Skeletal muscle tissue (tissue), 4 donors: ENCODE data around the gene MC1R. TPM values are rescaled to one million over a fixed set of nuclear protein-coding genes. Genes with fewer than 3 reads are reported as not detected.

Experiments
- H3K27ac ChIP-seq: one replicate; pipeline ENCODE4 v1.7.0; 2013; ENCODE audit warnings: mild to moderate bottlenecking, low read depth, low read length, inconsistent platforms
- H3K27me3 ChIP-seq, 3 donors: one replicate each; pipeline ENCODE4 v1.7.0; 2013; ENCODE audit warnings: low read length in 3 of 3; ENCODE audit not compliant: control insufficient read depth in 3 of 3, insufficient read depth in 3 of 3
- H3K36me3 ChIP-seq, 3 donors: one replicate each; pipeline ENCODE4 v1.7.0; 2013; ENCODE audit warnings: low read length in 3 of 3; ENCODE audit not compliant: control insufficient read depth in 3 of 3, insufficient read depth in 3 of 3
- H3K4me1 ChIP-seq, 3 donors: one replicate each; pipeline ENCODE4 v1.7.0; 2013; ENCODE audit warnings: low read length in 3 of 3, mild to moderate bottlenecking in 3 of 3; ENCODE audit not compliant: control insufficient read depth in 3 of 3, insufficient read depth in 3 of 3
- H3K4me3 ChIP-seq, 3 donors: one replicate each; pipeline ENCODE4 v1.7.0; 2013; ENCODE audit warnings: low read length in 3 of 3
- H3K9ac ChIP-seq, 3 donors: one replicate each; pipeline ENCODE4 v1.7.0; 2013; ENCODE audit warnings: low read length in 3 of 3, mild to moderate bottlenecking in 3 of 3, moderate library complexity in 2 of 3, low read depth in 1 of 3
- H3K9me3 ChIP-seq, 3 donors: one replicate each; pipeline ENCODE4 v1.7.0; 2013; ENCODE audit warnings: low read length in 3 of 3; ENCODE audit not compliant: control insufficient read depth in 3 of 3
- total RNA-seq: library from RNA; depleted of rRNA; stranded (reverse); fragments of >200 nt; gene quantifications from one replicate; pipeline ENCODE4 v1.2.3, GENCODE V29; 2014
- donor health status: Osteomylitis.

The MC1R gene
- total RNA-seq, 1 donor from 2014 or later: 0.52 TPM

GRCh38 chr16:89906140-89907025 lies 12.3 kb upstream of the MC1R start:
- Histone ChIP-seq H3K4me3 (no peak overlapping the region), H3K36me3 (peaks cover 39 to 49% (median 48%) of the 10 kb centered on the region in 3 donors), H3K27me3 (no peaks in the 10 kb centered on the region), H3K4me1 (peaks cover 0 to 5% (median 4%) of the 10 kb centered on the region in 3 donors), H3K27ac (no peak overlapping the region), H3K9me3 (no peaks in the 10 kb centered on the region), H3K9ac (no peak overlapping the region)

GRCh38 chr16:89907055-89907814 lies 11.4 kb upstream of the MC1R start:
- Histone ChIP-seq H3K27me3 (no peaks in the 10 kb centered on the region), H3K4me1 (peaks cover 0 to 5% (median 4%) of the 10 kb centered on the region in 3 donors), H3K36me3 (peaks cover 44 to 50% (median 50%) of the 10 kb centered on the region in 3 donors), H3K9me3 (no peaks in the 10 kb centered on the region), H3K9ac (no peak overlapping the region), H3K4me3 (no peak overlapping the region), H3K27ac (no peak overlapping the region)

GRCh38 chr16:89908236-89908635 lies 10.4 kb upstream of the MC1R start:
- Histone ChIP-seq H3K9ac (no peak overlapping the region), H3K36me3 (peaks cover 45 to 46% (median 45%) of the 10 kb centered on the region in 3 donors), H3K27ac (no peak overlapping the region), H3K27me3 (no peaks in the 10 kb centered on the region), H3K4me3 (no peak overlapping the region), H3K9me3 (no peaks in the 10 kb centered on the region), H3K4me1 (peaks cover 0 to 5% (median 4%) of the 10 kb centered on the region in 3 donors)

GRCh38 chr16:89909777-89910716 lies 8.6 kb upstream of the MC1R start:
- Histone ChIP-seq H3K27ac (no peak overlapping the region), H3K9ac (no peak overlapping the region), H3K9me3 (no peaks in the 10 kb centered on the region), H3K4me3 (no peak overlapping the region), H3K36me3 (peaks cover 35 to 47% (median 37%) of the 10 kb centered on the region in 3 donors), H3K27me3 (no peaks in the 10 kb centered on the region), H3K4me1 (peaks cover 0 to 5% (median 4%) of the 10 kb centered on the region in 3 donors)

- H3K27ac ChIP-seq: no peak overlapping the region
- H3K9ac ChIP-seq: no peak overlapping the region
- H3K9me3 ChIP-seq: no peaks in the 10 kb centered on the region
- H3K36me3 ChIP-seq: peaks cover 28 to 40% (median 30%) of the 10 kb centered on the region in 3 donors
- H3K27me3 ChIP-seq: peaks cover 0 to 2% (median 1%) of the 10 kb centered on the region in 3 donors
- no peak overlapping the region for H3K4me3 ChIP-seq
- peaks cover 0 to 5% (median 4%) of the 10 kb centered on the region in 3 donors for H3K4me1 ChIP-seq
These were observed 7.8 kb upstream of the MC1R start for GRCh38 chr16:89910717-89911354.

GRCh38 chr16:89911375-89911774 lies 7.3 kb upstream of the MC1R start:
- H3K36me3 ChIP-seq: peaks cover 24 to 36% (median 25%) of the 10 kb centered on the region in 3 donors
- no peaks in the 10 kb centered on the region for H3K9me3 ChIP-seq
- no peak overlapping the region for H3K4me3 ChIP-seq
- no peak overlapping the region for H3K27ac ChIP-seq
- H3K9ac ChIP-seq: no peak overlapping the region
- peaks cover 0 to 5% (median 4%) of the 10 kb centered on the region in 3 donors for H3K27me3 ChIP-seq
- peaks cover 0 to 5% (median 4%) of the 10 kb centered on the region in 3 donors for H3K4me1 ChIP-seq

- no peak overlapping the region for H3K9ac ChIP-seq
- no peaks in the 10 kb centered on the region for H3K9me3 ChIP-seq
- peaks cover 0 to 5% (median 4%) of the 10 kb centered on the region in 3 donors for H3K27me3 ChIP-seq
- peaks cover 17 to 29% (median 18%) of the 10 kb centered on the region in 3 donors for H3K36me3 ChIP-seq
- H3K27ac ChIP-seq: no peak overlapping the region
- no peak overlapping the region for H3K4me3 ChIP-seq
- H3K4me1 ChIP-seq: peaks cover 0 to 5% (median 4%) of the 10 kb centered on the region in 3 donors
These were observed 6.5 kb upstream of the MC1R start for GRCh38 chr16:89912143-89912542.

- Histone ChIP-seq H3K36me3 (peaks cover 17 to 29% (median 18%) of the 10 kb centered on the region in 3 donors), H3K4me1 (peaks cover 2 to 6% (median 5%) of the 10 kb centered on the region in 3 donors), H3K9ac (no peak overlapping the region), H3K9me3 (no peaks in the 10 kb centered on the region), H3K27ac (no peak overlapping the region), H3K4me3 (no peak overlapping the region), H3K27me3 (peaks cover 0 to 6% (median 5%) of the 10 kb centered on the region in 3 donors)
These were observed 6.0 kb upstream of the MC1R start for GRCh38 chr16:89912627-89913026.
